ENCODE data around the gene GRIK3.

The GRIK3 gene

GRCh38 chr1:36753451-36753850 lies 280.9 kb downstream of the GRIK3 start:
- no peak for DNase-seq

- no peak for DNase-seq
Measured at GRCh38 chr1:36752891-36753361, 281.4 kb downstream of the GRIK3 start.

GRCh38 chr1:36752431-36752830 lies 281.9 kb downstream of the GRIK3 start:
- DNase-seq: no peak

- no peak for DNase-seq
Measured at GRCh38 chr1:36751525-36751924, 282.8 kb downstream of the GRIK3 start.

GRCh38 chr1:36748466-36748865 lies 285.8 kb downstream of the GRIK3 start:
- DNase-seq: no peak

All from stimulated activated CD4-positive, alpha-beta T cell treated with anti-CD3 and anti-CD28 coated beads, Interleukin-4, amount 100 ng/mL, for 4 hours (primary cell).